ENCODE results near the gene UNKL. TPM values are rescaled to one million over a fixed set of nuclear protein-coding genes. Genes with fewer than 3 reads are reported as not detected.

The UNKL gene
- total and polyA plus RNA-seq, 8 donors, result 4.4 to 22.1 (median 10.2) TPM

DNA sequence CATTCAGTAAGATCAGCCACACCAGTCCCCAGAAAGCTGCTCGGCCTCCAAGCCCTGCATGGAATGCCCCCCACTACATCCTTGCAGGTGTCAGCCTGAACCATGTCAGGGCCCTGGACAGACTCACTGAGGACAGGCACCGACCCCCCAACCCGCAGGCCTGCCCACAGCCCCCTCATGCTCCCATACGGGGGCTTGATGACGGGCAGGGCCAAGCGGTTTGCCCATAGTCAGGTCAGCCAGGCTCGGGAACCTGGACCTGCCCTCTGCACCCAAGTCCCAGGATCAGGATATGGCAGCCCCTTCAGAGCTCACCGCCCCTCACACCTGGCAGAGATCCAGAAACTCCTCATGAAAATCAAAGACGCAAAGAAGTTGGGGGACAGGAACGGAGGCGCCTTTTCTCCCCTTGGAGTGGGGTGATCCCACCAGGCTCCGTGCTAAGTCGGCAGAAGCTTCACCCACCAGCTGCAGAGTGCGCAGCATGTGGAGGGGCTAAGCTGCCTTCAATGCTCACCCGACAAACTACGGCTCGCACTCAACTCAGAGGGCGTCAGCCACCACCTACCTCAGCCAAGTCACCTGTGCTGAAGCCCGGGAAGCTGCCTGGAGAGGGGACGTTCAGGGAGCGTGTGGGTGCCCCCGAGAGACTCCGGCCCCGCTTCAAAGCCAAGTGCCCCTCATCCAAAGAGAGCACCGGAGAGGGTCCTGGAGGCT, 36.3 kb downstream of the UNKL start:
- intact Hi-C loops (cut with DNase I), result no loop called here
- DNase-seq (peak in 1 of 6 donors; percentile 73), FAIRE-seq (no peak), ATAC-seq (no peak)
- 93 to 97% methylated on average over 25 of the region's 25 CpGs for WGBS, 2 donors
- Histone ChIP-seq H3K27ac (no peak overlapping the region), H3K36me3 (peaks cover 0 to 4% (median 0%) of the 10 kb centered on the region in 3 donors), H3K27me3 (no peaks in the 10 kb centered on the region), H3K4me3 (peak overlapping the region in 2 of 4 donors; percentile 23 to 54), H3K9me3 (no peaks in the 10 kb centered on the region), H3K4me1 (peaks cover 0 to 7% (median 0%) of the 10 kb centered on the region in 3 donors)
- TF ChIP-seq, protein P1, sequence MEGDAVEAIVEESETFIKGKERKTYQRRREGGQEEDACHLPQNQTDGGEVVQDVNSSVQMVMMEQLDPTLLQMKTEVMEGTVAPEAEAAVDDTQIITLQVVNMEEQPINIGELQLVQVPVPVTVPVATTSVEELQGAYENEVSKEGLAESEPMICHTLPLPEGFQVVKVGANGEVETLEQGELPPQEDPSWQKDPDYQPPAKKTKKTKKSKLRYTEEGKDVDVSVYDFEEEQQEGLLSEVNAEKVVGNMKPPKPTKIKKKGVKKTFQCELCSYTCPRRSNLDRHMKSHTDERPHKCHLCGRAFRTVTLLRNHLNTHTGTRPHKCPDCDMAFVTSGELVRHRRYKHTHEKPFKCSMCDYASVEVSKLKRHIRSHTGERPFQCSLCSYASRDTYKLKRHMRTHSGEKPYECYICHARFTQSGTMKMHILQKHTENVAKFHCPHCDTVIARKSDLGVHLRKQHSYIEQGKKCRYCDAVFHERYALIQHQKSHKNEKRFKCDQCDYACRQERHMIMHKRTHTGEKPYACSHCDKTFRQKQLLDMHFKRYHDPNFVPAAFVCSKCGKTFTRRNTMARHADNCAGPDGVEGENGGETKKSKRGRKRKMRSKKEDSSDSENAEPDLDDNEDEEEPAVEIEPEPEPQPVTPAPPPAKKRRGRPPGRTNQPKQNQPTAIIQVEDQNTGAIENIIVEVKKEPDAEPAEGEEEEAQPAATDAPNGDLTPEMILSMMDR (IDR thresholded peaks at IDR 0.05), result no peak

DNA sequence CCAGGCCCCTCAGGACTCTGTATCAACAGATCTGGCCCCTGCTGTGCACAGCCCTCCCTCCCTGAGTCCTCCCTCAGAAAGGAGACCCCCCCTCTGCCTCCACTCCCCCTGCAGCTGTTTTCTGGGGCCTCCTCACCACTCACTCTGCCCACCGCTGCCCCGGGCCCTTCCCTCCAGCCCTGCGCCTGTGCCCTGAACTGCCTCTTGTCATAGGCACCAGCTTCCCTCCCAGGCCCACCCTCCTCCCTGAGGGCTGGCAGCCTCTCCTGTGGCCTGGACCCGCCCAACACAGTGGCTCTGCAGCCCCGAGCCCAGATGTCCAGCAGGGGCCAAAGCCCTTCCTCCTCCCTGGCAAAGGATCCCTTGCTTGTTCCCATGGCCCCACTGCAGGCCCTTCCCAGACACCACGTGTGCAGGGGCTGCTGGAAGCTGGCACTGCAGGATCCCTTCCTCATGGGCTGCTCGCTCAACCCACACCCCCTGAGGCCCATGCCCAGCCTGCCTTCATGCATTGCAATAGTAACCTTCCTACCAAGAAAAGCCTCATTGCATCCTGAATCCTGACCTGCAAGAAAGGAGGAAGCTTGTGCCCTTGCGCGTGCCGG, 37.0 kb downstream of the UNKL start:
- ATAC-seq, result no peak
- Histone ChIP-seq H3K4me3 (no peak overlapping the region), H3K36me3 (peaks cover 0 to 4% (median 0%) of the 10 kb centered on the region in 3 donors), H3K9me3 (no peaks in the 10 kb centered on the region), H3K4me1 (peaks cover 0 to 7% (median 0%) of the 10 kb centered on the region in 3 donors), H3K27me3 (no peaks in the 10 kb centered on the region), H3K27ac (no peak overlapping the region)
- intact Hi-C loops (cut with DNase I), result no loop called here
- TF ChIP-seq, protein P1 (IDR thresholded peaks at IDR 0.05), result no peak
- DNase-seq, result no peak
- no peak for FAIRE-seq
- WGBS, 2 donors, result 94 to 98% methylated on average over 10 of the region's 10 CpGs

DNA sequence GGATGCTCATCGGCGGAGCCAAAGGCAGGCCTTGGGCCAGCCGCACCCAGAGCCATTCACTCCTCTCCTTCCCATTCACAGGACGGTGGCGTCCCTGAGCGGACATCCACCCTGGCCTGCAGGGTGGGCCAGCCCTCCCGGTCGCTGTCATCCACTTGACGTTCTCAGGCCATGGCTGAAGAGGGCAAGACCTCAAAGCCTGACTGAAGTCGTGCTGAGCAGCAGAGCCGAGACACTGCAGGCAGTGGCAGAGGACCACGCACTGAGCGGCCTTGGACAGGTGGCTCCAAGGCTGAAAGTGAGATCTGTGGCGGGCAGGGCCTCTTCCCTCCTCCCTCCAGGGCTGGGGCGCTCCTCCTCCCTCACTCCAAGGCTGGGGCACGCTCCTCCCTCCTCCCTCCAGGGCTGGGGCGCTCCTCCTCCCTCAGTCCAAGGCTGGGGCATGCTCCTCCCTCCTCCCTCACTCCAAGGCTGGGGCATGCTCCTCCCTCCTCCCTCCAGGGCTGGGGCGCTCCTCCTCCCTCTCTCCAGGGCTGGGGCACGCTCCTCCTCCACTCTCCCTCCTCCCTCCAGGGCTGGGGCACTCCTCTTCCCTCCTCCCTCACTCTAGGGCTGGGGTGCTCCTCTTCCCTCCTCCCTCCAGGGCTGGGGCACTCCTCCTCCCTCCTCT, 38.6 kb downstream of the UNKL start:
- Histone ChIP-seq H3K9me3 (no peaks in the 10 kb centered on the region), H3K27me3 (no peaks in the 10 kb centered on the region), H3K36me3 (peaks cover 0 to 4% (median 0%) of the 10 kb centered on the region in 3 donors), H3K4me3 (no peak overlapping the region), H3K27ac (no peak overlapping the region), H3K4me1 (peaks cover 0 to 7% (median 0%) of the 10 kb centered on the region in 3 donors)
- ATAC-seq (no peak), DNase-seq (no peak), FAIRE-seq (no peak)
- TF ChIP-seq, protein P1 (IDR thresholded peaks at IDR 0.05), result no peak
- 90% methylated on average over 18 to 19 of the region's 19 CpGs for WGBS, 2 donors
- intact Hi-C loops (cut with DNase I), result no loop called here

DNA sequence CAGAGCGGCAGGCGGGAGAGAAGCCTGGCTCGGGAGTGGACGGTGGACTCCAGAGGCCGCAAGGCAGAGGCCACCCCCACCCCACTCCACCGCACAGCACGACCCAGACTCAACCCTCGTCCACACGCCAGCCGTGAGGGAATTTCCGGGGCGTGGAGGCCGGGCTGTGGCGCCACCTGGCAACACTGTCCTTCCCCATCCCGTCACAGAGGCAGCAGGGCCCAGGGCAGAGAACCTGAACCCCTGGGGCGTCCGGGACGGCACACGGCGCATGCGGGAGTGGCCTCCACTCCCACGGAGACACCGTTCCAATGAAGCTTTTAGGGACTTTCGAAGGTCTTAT, 39.2 kb downstream of the UNKL start:
- Histone ChIP-seq H3K36me3 (peaks cover 0 to 4% (median 0%) of the 10 kb centered on the region in 3 donors), H3K9me3 (no peaks in the 10 kb centered on the region), H3K27me3 (no peaks in the 10 kb centered on the region), H3K4me3 (no peak overlapping the region), H3K27ac (no peak overlapping the region), H3K4me1 (peaks cover 0 to 7% (median 0%) of the 10 kb centered on the region in 3 donors)
- whole genome bisulfite sequencing, 2 donors, result 92 to 93% methylated on average over 24 of the region's 24 CpGs
- ATAC-seq (no peak), FAIRE-seq (no peak), DNase-seq (no peak)
- TF ChIP-seq, protein P1 (IDR thresholded peaks at IDR 0.05), result no peak
- intact Hi-C loops (cut with DNase I), result no loop called here

All from pancreas (tissue), 10 donors.